K562 (cell line): ENCODE measurements around the gene SC5D. TPM values are rescaled to one million over a fixed set of nuclear protein-coding genes. Genes with fewer than 3 reads are reported as not detected.
A peak's percentile ranks its signal among the peaks of the same experiment; 100 is the strongest.

Experiments
- DPF2 ChIP-seq: fragments of 450-650 bp; IDR thresholded peaks from 2 replicates; pipeline ENCODE4 v1.6.1; 2016
- FOSL1 ChIP-seq: fragments of 200-800 bp; sonication (Bioruptor generic); conservative IDR thresholded peaks from 2 replicates; pipeline ENCODE4 v1.6.1; 2016; ENCODE audit warnings: missing genetic modification characterization, missing compliant biosample characterization
- GTF2B ChIP-seq: IDR thresholded peaks from 2 replicates; pipeline ENCODE4 v1.6.1; 2011; ENCODE audit not compliant: insufficient read length; ENCODE audit errors: extremely low read depth
- HLTF ChIP-seq: fragments of 450-650 bp; IDR thresholded peaks from 2 replicates; pipeline ENCODE4 v1.6.1; 2016
- LCOR ChIP-seq: sonication (generic); formaldehyde crosslinking; IDR thresholded peaks from 2 replicates; pipeline ENCODE4 v1.8.0; 2022; ENCODE audit warnings: mild to moderate bottlenecking, missing genetic modification reagents
- MGA ChIP-seq: fragments of 450-650 bp; IDR thresholded peaks from 2 replicates; pipeline ENCODE4 v1.6.1; 2016; ENCODE audit warnings: mild to moderate bottlenecking, moderate library complexity
- NCOA1 ChIP-seq: fragments of 450-650 bp; IDR thresholded peaks from 2 replicates; pipeline ENCODE4 v1.6.1; 2016; ENCODE audit warnings: low read depth
- PKNOX1 ChIP-seq: fragments of 450-650 bp; IDR thresholded peaks from 2 replicates; pipeline ENCODE4 v1.6.1; 2016
- SMAD2 ChIP-seq: fragments of 150-350 bp; IDR thresholded peaks from 2 replicates; pipeline ENCODE4 v1.6.1; 2014; ENCODE audit warnings: low read depth, mild to moderate bottlenecking, low read length
- TAF1 ChIP-seq: IDR thresholded peaks from 2 replicates; pipeline ENCODE4 v1.6.1; 2011; ENCODE audit warnings: mild to moderate bottlenecking, low read length, moderate library complexity; ENCODE audit not compliant: insufficient read depth, control insufficient read depth, severe bottlenecking; ENCODE audit errors: extremely low read depth
- TEAD1 ChIP-seq, 2 experiments: fragments of 450-650 bp in 1 of 2; sonication (generic) in 1 of 2; formaldehyde crosslinking; IDR thresholded peaks; 2 replicates each; pipeline versions ENCODE4 v1.4.0 to v1.8.0; 2020 to 2022; ENCODE audit warnings: mild to moderate bottlenecking in 2 of 2, missing genetic modification reagents in 1 of 2
- ZNF445 ChIP-seq: fragments of 250-450 bp; sonication (Bioruptor Pico); IDR thresholded peaks from 2 replicates; pipeline ENCODE4 v1.4.0; 2020; ENCODE audit warnings: low read depth, mild to moderate bottlenecking, moderate library complexity
- ZNF449 ChIP-seq: fragments of 250-450 bp; sonication (Bioruptor Pico); IDR thresholded peaks from 2 replicates; pipeline ENCODE4 v1.8.0; 2022; ENCODE audit warnings: moderate library complexity, mild to moderate bottlenecking, inconsistent platforms
- polyA plus RNA-seq, 8 experiments: library from polyadenylated mRNA; depleted of rRNA in 4 of 8; stranded (reverse) in 5 of 8; unstranded in 3 of 8; fragments of >200 nt; fragmentation: Nextera tagmentation in 2 of 8; fragmentation: Illumina TruSeq in 1 of 8; extraction: Ambion mirVana in 2 of 8; extraction: Trizol in 1 of 8; gene quantifications; 2 replicates each; pipeline versions ENCODE4 v1.2.1 to v1.2.3, GENCODE V29; 2011 to 2014; ENCODE audit warnings: inconsistent platforms in 1 of 8, missing spikeins in 1 of 8
- total RNA-seq, 7 experiments: library from RNA; depleted of rRNA in 6 of 7; stranded (reverse); fragments of >200 nt in 6 of 7; fragmentation: Illumina TruSeq in 2 of 7; extraction: Trizol in 2 of 7; gene quantifications; 2 replicates each; pipeline versions ENCODE4 v1.2.1 to v1.2.3, GENCODE V29; 2011 to 2021; ENCODE audit warnings: low replicate concordance in 1 of 7

Gene SC5D
- total and polyA plus RNA-seq, 9 of the 15 experiments (the other 6 are each of a cell fraction or from before 2014, with no cell fraction given): 7.6 to 84.0 (median 17.4) TPM

DNA sequence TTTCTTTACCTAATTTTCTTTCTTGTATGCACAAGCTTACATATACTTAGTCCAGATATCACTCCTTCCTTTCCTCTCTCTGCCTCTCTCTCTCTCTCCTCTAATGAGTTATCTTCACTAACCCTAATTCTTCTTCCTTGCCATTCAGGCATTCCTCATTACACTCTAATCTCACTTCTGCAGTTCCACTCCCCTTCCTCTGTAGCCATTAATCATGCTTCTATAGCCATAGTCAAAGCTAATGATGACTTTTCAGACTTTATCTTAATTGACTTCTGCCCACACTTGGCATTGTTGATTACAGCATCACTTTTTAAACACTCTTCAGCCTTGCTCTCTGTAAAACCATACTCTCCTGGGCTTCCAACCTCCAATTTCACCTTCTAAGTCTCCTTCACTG is 35.3 kb upstream of the SC5D start (continued):
- TF ChIP-seq HLTF (peak; percentile 55; the same call in 1 of the 2 replicates), TEAD1 (CRISPR knock-in tag; IDR thresholded peaks at IDR 0.05) (peak in 1 of 2 experiments; percentile 93; a peak in 2 of 4 replicates), TAF1 (no peak), LCOR (CRISPR knock-in tag) (peak; percentile 64; the same call in 1 of the 2 replicates), DPF2 (peak; percentile 94), NCOA1 (peak; percentile 66; the same call in 1 of the 2 replicates), ZNF445 (CRISPR knock-in tag) (no peak), FOSL1 (tag) (0 out of 2 replicates have a peak, but pooled peaks have one; percentile 32), GTF2B (no peak), MGA (no peak), PKNOX1 (peak; percentile 83), ZNF449 (0 out of 2 replicates have a peak, but pooled peaks have one; percentile 61), SMAD2 (no peak)
